Measurements from ENCODE around the gene RIT1.
"Not testable (repeated sequence)": the region's sequence is repeated elsewhere in the genome, so short reads cannot be mapped to it uniquely, and the experiment has no call there.

The RIT1 gene

GRCh38 chr1:155933591-155934096 lies 22.5 kb upstream of the RIT1 start:
- DNase-seq: no peak

GRCh38 chr1:155932487-155932886 lies 21.3 kb upstream of the RIT1 start:
- no peak for DNase-seq

- DNase-seq: no peak
Measured at GRCh38 chr1:155932081-155932480, 20.9 kb upstream of the RIT1 start.

DNA sequence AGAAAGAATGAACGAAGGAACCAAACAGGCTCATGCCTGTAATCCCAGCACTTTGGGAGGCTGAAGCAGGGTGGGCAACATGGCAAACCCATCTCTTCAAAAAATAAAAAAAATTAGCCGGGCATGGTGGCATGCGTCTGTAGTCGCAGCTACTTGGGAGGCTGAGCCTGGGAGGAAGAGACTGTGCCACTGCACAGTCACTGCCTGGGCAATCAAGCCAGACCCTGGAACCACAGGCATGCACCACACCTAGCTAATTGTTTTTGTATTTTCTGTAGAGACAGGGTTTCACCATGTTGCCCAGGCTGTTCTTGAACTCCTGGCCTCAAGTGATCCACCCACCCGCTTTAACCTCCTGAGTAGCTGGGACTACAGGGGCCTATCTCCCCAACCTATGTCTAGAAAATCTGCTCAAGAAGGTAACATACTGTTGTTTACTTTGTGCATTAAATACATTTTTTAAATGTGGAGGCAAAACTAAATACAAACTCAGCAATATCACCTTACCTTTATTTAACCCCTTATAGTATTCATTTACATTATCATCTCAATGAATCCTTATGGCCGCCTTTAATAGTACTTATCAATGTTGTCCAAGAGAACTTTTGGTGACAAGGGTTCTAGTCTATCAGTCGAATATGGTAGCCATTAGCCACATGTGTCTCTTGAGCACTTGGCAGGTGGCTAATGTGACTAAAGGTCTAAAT lies 20.3 kb upstream of the RIT1 start:
- DNase-seq: no peak

- not testable (repeated sequence) for DNase-seq
Measured at GRCh38 chr1:155930725-155931124, 19.6 kb upstream of the RIT1 start.

DNA sequence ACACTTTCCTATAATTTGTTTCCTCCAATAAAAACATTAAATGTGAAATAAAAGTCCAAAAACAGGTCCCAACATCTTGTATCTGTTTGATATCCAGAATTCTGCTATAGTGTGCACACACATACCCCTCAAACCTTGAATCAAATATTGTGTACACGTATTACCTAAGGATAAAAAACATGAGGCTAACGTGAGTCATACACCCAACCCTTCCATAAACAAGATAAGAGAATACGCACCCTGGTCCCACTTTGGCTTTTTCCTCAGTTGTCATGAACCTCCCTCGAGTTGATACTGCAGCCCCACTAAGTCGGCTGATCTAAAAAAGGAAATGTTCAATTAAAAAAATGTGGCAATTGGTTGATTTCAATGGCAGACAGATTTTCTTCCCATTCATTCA lies 17.9 kb upstream of the RIT1 start:
- DNase-seq: no peak

- no peak for DNase-seq
Measured at GRCh38 chr1:155925506-155925905, 14.4 kb upstream of the RIT1 start.

- DNase-seq: no peak
Measured at GRCh38 chr1:155920717-155921116, 9.6 kb upstream of the RIT1 start.

DNA sequence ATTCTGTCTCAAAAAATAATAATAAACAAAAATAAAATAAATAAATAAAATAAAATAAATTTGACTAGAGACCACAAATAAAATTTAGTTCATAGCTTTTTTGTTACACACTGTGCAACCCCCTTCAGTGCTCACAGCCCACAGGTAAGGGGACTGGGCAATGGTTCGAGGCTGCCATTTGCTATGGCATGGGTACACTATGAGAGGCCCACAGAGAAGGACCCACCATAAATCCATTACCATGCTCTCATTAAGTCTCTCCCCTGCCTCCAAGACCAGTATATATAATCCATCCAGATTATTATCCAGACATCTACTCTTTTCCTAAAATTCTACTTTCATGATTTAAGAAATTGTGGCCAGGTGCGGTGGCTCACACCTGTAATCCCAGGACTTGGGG lies 8.7 kb upstream of the RIT1 start:
- DNase-seq: no peak

DNA sequence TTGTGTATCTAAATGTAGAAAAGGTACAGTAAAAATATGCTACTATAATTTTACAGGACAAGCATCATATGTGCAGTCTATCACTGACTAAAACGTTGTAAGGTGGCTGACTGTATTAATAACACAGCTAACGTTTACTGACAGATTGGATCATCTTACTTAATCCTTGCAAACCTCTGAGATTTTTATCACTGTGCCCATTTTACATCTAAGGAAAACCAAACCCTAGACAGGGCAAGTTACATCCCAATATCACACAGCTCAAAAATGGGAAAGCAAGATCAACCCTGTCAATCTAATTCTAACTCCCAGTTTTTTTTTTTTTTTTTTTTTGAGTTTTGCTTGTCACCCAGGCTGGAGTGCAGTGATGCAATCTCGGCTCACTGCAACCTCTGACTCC lies 7.5 kb upstream of the RIT1 start:
- no peak for DNase-seq

DNA sequence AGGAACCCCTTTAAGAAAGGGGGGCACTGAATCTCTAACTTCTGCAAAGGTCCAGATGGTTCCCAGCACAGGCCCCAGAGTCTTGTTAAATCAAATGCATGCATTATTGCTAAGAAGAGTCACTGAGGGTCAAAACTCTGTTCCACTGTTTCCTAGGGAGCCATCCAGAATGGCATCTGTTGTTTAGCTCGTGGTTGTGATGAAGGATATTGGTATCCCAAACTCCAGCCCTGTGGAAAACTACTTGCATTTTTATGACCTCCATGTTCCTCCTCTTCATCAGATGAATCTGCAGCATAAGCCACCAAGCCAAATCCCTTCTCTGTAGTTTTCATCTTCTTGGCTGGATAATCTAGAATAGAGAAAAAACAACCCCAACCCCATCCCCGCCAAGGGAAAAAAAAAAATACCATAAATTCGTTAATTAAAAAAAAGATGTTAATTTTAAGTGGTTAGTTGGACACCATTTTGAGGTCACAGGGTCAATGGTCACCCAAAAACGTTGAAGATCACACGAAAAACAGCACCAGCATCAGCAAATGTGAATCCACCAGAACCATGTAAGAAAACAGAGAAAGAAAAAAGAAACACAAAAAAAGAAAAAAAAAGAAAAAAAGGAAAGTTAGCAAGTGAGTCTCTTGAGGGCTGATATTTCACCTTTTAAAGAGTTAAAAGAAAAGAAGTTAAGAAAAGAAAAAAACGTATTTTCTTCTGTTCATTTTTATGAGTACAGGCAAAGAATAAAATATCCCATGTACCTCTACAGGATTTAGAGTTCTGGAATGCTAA lies 3.0 kb upstream of the RIT1 start:
- DNase-seq: no peak

DNA sequence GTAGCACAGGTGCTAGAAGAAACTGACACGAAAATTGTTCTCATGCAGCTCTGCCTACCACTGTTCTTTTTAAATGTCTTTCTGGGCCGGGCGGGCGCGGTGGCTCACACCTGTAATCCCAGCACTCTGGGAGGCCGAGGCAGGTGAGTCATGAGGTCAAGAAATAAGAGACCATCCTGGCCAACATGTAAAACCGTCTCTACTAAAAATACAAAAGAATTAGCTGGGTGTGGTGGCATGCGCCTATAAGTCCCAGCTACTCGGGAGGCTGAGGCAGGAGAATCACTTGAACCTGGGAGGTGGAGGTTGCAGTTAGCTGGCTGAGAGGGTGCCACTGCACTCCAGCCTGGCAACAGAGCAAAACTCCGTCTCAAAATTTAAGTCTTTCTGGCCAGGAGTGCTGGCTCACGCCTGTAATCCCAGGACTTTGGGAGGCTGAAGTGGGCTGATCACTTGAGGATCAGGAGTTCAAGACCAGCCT lies 947 bp upstream of the RIT1 start:
- no peak for DNase-seq

GRCh38 chr1:155910621-155911121 lies 478 bp downstream of the RIT1 start:
- no peak for DNase-seq

DNA sequence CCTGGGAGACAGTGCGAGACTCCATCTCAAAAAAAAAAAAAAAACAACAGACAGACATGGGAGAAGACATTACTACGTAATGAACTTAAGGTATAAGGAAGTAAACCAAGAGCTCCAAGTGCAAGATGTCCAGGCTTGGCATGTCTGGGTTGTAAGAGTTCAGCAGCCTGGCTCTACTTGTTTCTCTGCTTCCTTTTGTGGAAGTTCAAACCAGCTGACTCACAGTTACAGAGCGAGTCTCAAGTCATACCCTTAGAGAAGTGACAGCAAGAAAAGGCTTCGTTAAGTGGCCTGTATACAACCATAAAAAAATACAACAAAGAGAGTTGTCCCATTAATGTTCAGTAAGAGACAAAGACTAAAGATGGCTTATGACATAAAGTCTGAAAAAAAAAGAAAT lies 1.3 kb downstream of the RIT1 start:
- no peak for DNase-seq

DNA sequence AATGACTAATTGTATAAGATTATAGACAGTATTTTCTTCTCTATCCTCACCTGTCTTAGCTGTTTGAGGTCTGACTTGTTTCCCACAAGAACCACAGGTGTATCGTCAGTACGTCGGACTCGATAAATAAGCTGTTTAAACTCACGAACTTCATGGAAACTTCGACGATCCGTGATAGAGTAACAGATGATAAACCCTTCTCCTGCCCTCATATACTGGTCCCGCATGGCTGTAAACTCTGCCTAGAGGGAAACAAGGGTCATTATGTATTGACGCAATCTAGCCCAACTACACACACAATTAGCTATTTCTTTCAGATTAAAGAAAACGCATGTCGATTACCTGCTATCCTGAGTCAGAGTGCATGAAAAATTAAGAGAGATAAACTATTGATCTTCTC lies 6.9 kb downstream of the RIT1 start:
- DNase-seq: no peak

GRCh38 chr1:155900161-155900560 lies 11.0 kb downstream of the RIT1 start:
- no peak for DNase-seq

DNA sequence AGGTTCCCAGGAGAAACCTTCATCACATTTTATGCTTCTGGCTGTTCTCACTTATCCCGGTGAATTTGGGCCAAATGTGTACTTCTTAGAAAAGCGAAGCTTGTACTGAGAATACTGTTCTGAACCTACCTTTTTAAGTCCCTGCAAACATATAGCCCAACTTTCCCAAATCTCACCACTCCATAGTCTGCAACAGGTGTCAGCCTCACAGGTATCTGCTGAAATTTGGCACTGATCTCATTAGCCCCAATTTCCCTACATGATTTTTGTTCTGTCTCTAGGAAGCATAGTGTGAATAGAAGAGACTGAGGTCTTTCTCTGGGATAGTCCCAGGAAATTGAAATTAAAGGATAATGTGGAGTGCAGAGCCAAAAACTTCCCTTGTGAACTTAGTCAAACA lies 11.5 kb downstream of the RIT1 start:
- no peak for DNase-seq

DNA sequence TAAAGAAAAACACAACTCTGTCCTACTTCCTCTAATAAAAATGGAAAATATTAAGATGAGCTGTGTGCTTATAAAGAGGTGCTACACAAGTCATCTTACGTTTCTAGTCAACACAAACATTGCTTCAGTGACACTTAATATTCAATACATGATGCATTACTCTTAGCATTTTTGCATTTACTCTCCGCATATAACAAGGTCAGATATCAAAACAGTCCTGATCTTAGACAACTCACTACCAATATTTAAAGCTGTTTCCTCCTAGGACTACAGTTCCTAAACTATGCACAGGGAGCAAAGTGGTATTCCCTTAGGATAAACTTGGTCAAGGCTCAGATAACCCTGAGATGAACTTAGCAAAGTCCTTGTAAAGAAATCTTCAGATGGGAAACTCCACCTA lies 12.3 kb downstream of the RIT1 start:
- no peak for DNase-seq

DNA sequence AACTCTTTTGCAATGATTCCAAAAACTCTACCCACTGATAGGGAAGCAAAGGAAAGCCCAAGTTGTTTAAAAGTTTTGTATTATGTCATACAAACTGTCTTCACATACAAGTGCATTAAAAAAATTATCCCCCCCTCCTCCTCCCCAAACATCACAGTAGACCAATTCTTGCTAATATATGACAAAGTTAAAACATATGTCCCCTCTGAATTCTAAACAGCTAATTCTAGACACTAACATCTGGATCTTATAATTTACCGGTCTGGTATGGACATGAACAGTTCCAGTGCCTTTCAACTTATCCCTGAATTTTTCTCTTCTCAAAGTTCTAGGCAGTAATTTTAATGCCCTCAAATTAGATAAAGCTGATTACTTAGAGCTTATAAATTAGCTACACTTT lies 13.4 kb downstream of the RIT1 start:
- DNase-seq: no peak

- DNase-seq: not testable (repeated sequence)
Measured at GRCh38 chr1:155896476-155896875, 14.7 kb downstream of the RIT1 start.

DNA sequence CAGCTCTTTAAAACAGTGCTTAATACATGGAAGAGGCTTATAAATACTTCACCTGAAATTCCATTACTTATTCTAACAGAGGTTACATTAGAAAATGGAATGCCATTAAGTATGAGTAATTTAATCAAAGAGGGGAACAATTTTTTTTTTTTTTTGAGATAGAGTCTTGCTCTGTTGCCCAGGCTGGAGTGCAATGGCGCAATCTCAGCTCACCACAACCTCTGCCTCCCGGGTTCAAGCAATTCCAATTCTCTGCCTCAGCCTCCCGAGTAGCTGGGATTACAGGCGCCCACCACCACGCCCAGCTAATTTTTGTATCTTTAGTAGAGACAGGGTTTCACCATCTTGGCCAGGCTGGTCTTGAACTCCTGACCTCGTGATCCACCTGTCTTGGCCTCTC lies 15.5 kb downstream of the RIT1 start:
- DNase-seq: not testable (repeated sequence)

DNA sequence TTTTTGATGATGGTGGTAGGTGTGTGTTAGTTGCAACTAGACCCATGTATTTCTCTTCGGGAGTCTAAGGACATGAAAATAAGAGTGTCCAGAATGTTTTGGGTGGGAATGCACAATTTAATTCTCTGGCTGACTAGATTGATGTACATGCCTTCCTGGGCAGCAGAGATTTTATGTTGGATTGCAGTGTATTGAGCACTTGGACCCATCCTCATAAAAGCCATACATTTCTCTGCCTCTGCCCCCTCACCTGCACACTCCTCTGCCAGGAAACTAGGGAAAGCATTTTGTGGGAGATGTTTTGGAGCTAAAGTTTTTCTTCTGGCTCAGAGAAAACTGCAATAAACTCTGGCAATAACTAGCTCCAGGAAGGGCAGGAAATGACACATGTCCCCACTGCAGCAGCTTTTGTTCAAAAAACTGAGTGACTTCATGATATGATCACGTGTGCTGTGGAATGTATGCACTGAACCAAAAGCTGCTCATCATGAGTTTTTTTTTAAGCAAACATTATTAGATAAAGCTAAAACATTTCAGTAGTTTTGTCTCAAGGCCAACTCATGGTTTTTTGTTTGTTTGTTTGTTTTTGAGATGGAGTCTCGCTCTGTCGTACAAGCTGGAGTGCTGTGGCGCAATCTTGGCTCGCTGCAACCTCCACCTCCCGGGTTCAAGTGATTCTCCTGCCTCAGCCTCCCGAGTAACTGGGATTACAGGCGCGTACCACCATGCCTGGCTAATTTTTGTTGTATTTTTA lies 17.6 kb downstream of the RIT1 start:
- DNase-seq: no peak

DNA sequence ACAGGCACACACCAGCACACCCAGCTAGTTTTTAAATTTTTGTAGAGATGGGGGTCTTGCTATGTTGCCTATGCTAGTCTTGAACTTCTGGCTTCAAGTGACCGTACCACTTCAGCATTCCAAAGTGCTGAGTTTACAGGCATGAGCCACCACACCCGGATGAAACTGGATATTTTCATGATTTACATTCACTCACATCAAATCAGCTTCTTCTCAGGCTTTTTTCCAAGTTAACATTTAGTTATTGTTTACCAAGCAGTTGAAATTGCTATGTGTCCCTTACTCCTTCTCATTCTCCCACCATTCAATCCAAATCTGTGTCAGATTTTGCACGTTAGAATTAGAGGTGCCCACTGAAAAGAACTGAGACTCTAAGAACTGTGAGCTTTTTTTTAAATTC lies 18.4 kb downstream of the RIT1 start:
- no peak for DNase-seq
